Smooth muscle cell of the brain vasculature (primary cell): ENCODE measurements around the gene NEU3.
A peak's percentile ranks its signal among the peaks of the same experiment; 100 is the strongest.
"Not testable (repeated sequence)": the region's sequence is repeated elsewhere in the genome, so short reads cannot be mapped to it uniquely, and the experiment has no call there.

Experiments used
- DNase-seq: peaks from one replicate; pipeline ENCODE4 v3.0.0-alpha.2; 2012; ENCODE audit warnings: low read depth, low spot score

The NEU3 gene

GRCh38 chr11:74988541-74989259 is at the start of gene NEU3:
NEU3 (plus strand) TSS chr11:74988933; CDS start chr11:74989061, 128 bp downstream.
- peak; percentile 23 for DNase-seq

- DNase-seq = no peak
These were observed 47.2 kb upstream of the NEU3 start for GRCh38 chr11:74941492-74941891.

- DNase-seq = no peak
These were observed 46.5 kb upstream of the NEU3 start for GRCh38 chr11:74942073-74942759.

- DNase-seq = no peak
These were observed 40.2 kb upstream of the NEU3 start for GRCh38 chr11:74948546-74948897.

GRCh38 chr11:74948898-74949752 is 39.6 kb upstream of the NEU3 start, which contains the start of the genes SPCS2 and XRRA1:
SPCS2 (plus strand) TSS chr11:74949266; CDS start chr11:74949286, 20 bp downstream.
XRRA1 (minus strand) TSS chr11:74949091; CDS start chr11:74940878, 8,213 bp downstream.
- peak; percentile 94 for DNase-seq

GRCh38 chr11:74949753-74950137 is 39.0 kb upstream of the NEU3 start:
- DNase-seq = no peak

GRCh38 chr11:74950374-74950969 is 38.3 kb upstream of the NEU3 start:
- no peak for DNase-seq

GRCh38 chr11:74951226-74951625 is 37.5 kb upstream of the NEU3 start:
- DNase-seq = no peak

GRCh38 chr11:74952752-74953151 is 36.0 kb upstream of the NEU3 start:
- no peak for DNase-seq

GRCh38 chr11:74953451-74953850 is 35.3 kb upstream of the NEU3 start:
- no peak for DNase-seq

- DNase-seq = no peak
These were observed 34.5 kb upstream of the NEU3 start for GRCh38 chr11:74954199-74954598.

GRCh38 chr11:74956397-74957015 is 32.2 kb upstream of the NEU3 start:
- DNase-seq = no peak

GRCh38 chr11:74957937-74958629 is 30.6 kb upstream of the NEU3 start:
- no peak for DNase-seq

- DNase-seq = not testable (repeated sequence)
These were observed 28.6 kb upstream of the NEU3 start for GRCh38 chr11:74960128-74960527.

- no peak for DNase-seq
These were observed 22.1 kb upstream of the NEU3 start for GRCh38 chr11:74966651-74967050.

- no peak for DNase-seq
These were observed 17.8 kb upstream of the NEU3 start for GRCh38 chr11:74970852-74971395.

GRCh38 chr11:74971424-74971823 is 17.3 kb upstream of the NEU3 start:
- DNase-seq = no peak

- DNase-seq = no peak
These were observed 10.7 kb upstream of the NEU3 start for GRCh38 chr11:74978041-74978440.

- no peak for DNase-seq
These were observed 8.1 kb upstream of the NEU3 start for GRCh38 chr11:74980634-74981033.

- no peak for DNase-seq
These were observed 6.8 kb upstream of the NEU3 start for GRCh38 chr11:74981888-74982287.
